ENCODE data around the gene GDI2. TPM values are rescaled to one million over a fixed set of nuclear protein-coding genes. Genes with fewer than 3 reads are reported as not detected.

GDI2 gene
- total RNA-seq, 2 donors from 2014 or later = 243 to 266 TPM

- intact Hi-C loops (cut with DNase I) = no loop called here
- no peaks in the 10 kb centered on the region for H3K27me3 ChIP-seq
- TF ChIP-seq, protein P1, sequence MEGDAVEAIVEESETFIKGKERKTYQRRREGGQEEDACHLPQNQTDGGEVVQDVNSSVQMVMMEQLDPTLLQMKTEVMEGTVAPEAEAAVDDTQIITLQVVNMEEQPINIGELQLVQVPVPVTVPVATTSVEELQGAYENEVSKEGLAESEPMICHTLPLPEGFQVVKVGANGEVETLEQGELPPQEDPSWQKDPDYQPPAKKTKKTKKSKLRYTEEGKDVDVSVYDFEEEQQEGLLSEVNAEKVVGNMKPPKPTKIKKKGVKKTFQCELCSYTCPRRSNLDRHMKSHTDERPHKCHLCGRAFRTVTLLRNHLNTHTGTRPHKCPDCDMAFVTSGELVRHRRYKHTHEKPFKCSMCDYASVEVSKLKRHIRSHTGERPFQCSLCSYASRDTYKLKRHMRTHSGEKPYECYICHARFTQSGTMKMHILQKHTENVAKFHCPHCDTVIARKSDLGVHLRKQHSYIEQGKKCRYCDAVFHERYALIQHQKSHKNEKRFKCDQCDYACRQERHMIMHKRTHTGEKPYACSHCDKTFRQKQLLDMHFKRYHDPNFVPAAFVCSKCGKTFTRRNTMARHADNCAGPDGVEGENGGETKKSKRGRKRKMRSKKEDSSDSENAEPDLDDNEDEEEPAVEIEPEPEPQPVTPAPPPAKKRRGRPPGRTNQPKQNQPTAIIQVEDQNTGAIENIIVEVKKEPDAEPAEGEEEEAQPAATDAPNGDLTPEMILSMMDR (IDR thresholded peaks at IDR 0.05) = no peak
- DNase-seq = no peak
- H3K9me3 ChIP-seq = no peaks in the 10 kb centered on the region
- H3K36me3 ChIP-seq = peaks cover 4% of the 10 kb centered on the region
- H3K4me3 ChIP-seq = no peak overlapping the region
- no peak overlapping the region for H3K27ac ChIP-seq
- no peak overlapping the region for H3K9ac ChIP-seq (ENCODE audit: low read depth in 2 of 2, low read length in 2 of 2)
- no peaks in the 10 kb centered on the region for H3K4me1 ChIP-seq
These were observed 75.9 kb downstream of the GDI2 start for GRCh38 chr10:5737352-5737751.

- intact Hi-C loops (cut with DNase I) = no loop called here
- H3K4me3 ChIP-seq = no peak overlapping the region
- H3K36me3 ChIP-seq = peaks cover 4% of the 10 kb centered on the region
These were observed 76.6 kb downstream of the GDI2 start for GRCh38 chr10:5736591-5736990.

DNA sequence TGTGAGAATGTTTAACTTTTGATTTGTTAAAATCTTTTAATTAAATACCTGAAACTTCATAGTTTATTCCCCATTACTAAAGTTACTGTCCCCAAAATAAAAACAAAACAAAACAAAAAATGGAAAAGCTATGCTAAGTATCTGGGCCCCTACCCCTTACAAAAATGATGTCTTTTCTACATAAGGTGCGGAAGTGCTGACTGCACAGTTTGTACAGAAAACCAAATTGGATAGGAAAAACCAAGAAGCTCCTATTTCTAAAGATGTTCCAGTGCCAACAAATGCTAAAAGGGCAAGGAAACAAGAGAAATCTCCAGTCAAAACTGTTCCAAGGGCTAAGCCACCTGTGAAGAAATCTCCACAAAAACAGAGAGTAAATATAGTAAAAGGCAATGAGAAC is 78.1 kb downstream of the GDI2 start:
- no peak for DNase-seq
- Histone ChIP-seq H3K9me3 (no peaks in the 10 kb centered on the region), H3K27ac (no peak overlapping the region), H3K36me3 (no peaks in the 10 kb centered on the region), H3K27me3 (no peaks in the 10 kb centered on the region), H3K9ac (ENCODE audit: low read depth in 2 of 2, low read length in 2 of 2) (no peak overlapping the region), H3K4me1 (no peaks in the 10 kb centered on the region), H3K4me3 (no peak overlapping the region)
- intact Hi-C loops (cut with DNase I) = no loop called here
- TF ChIP-seq, protein P1 (IDR thresholded peaks at IDR 0.05) = no peak

More at GRCh38 chr10:5736591-5736990, 76.6 kb downstream of the GDI2 start:
- TF ChIP-seq, protein P1 (IDR thresholded peaks at IDR 0.05) = no peak
- H3K27me3 ChIP-seq = no peaks in the 10 kb centered on the region
- H3K9me3 ChIP-seq = no peaks in the 10 kb centered on the region
- no peak overlapping the region for H3K9ac ChIP-seq (ENCODE audit: low read depth in 2 of 2, low read length in 2 of 2)
- H3K4me1 ChIP-seq = no peaks in the 10 kb centered on the region
- DNase-seq = no peak
- H3K27ac ChIP-seq = no peak overlapping the region

- TF ChIP-seq, protein P1 (IDR thresholded peaks at IDR 0.05) = no peak
- no peak for DNase-seq
- no peak overlapping the region for H3K27ac ChIP-seq
- no peaks in the 10 kb centered on the region for H3K27me3 ChIP-seq
- H3K36me3 ChIP-seq = no peaks in the 10 kb centered on the region
- intact Hi-C loops (cut with DNase I) = no loop called here
- H3K4me3 ChIP-seq = no peak overlapping the region
- no peak overlapping the region for H3K9ac ChIP-seq (ENCODE audit: low read depth in 2 of 2, low read length in 2 of 2)
- H3K4me1 ChIP-seq = no peaks in the 10 kb centered on the region
- no peaks in the 10 kb centered on the region for H3K9me3 ChIP-seq
These were observed 81.1 kb downstream of the GDI2 start for GRCh38 chr10:5732141-5732540.

DNA sequence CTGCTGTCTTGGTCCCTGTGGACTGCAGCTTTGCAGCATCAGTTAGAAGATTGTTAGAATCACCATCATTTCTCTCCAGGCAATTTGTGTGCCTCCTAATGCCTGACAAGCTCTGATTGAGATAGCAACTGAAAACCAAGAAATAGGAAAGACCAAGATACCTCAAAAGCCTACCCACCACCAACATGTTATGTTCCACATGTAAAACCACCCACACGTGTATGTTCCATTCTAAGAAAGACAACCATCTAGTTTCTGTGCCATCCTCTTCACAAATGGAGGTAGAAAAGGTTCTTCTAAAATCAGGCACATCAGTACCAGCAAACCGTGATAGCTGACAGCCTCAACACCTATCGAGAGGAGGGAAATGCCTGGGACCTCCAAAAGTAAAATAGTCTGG is 81.7 kb downstream of the GDI2 start:
- H3K9ac ChIP-seq (ENCODE audit: low read depth in 2 of 2, low read length in 2 of 2) = no peak overlapping the region
- TF ChIP-seq, protein P1 (IDR thresholded peaks at IDR 0.05) = no peak
- no peaks in the 10 kb centered on the region for H3K9me3 ChIP-seq
- no peak for DNase-seq
- no peaks in the 10 kb centered on the region for H3K36me3 ChIP-seq
- H3K4me1 ChIP-seq = no peaks in the 10 kb centered on the region
- no peak overlapping the region for H3K27ac ChIP-seq
- intact Hi-C loops (cut with DNase I) = no loop called here
- no peak overlapping the region for H3K4me3 ChIP-seq
- H3K27me3 ChIP-seq = no peaks in the 10 kb centered on the region

GRCh38 chr10:5730766-5731165 is 82.5 kb downstream of the GDI2 start:
- Histone ChIP-seq H3K4me3 (no peak overlapping the region), H3K36me3 (no peaks in the 10 kb centered on the region), H3K27ac (no peak overlapping the region), H3K9ac (ENCODE audit: low read depth in 2 of 2, low read length in 2 of 2) (no peak overlapping the region), H3K4me1 (no peaks in the 10 kb centered on the region), H3K27me3 (no peaks in the 10 kb centered on the region), H3K9me3 (no peaks in the 10 kb centered on the region)
- DNase-seq = no peak
- TF ChIP-seq, protein P1 (IDR thresholded peaks at IDR 0.05) = no peak
- intact Hi-C loops (cut with DNase I) = no loop called here
